ENCODE data around the gene KCNJ5.

The KCNJ5 gene

GRCh38 chr11:128893578-128894285 is 2.6 kb downstream of the KCNJ5 start:
- Histone ChIP-seq H3K27ac (ENCODE audit: low read depth, low read length) (no peak overlapping the region), H3K9ac (ENCODE audit: low read length) (no peak overlapping the region), H3K4me3 (ENCODE audit: insufficient read depth, low read length, poor library complexity, severe bottlenecking) (no peak overlapping the region), H3K9me2 (replicated peaks; ENCODE audit: insufficient read depth, low read length) (no peaks in the 10 kb centered on the region), H3F3A (ENCODE audit: insufficient read depth) (no peaks in the 10 kb centered on the region), H3K9me3 (ENCODE audit: insufficient read depth, low read length) (no peaks in the 10 kb centered on the region), H3K4me2 (ENCODE audit: low read depth, low read length, poor library complexity, severe bottlenecking) (no peak overlapping the region), H3K79me2 (ENCODE audit: insufficient read depth, low read length) (no peaks in the 10 kb centered on the region), H4K20me1 (ENCODE audit: low read depth, low read length) (no peaks in the 10 kb centered on the region), H2AFZ (ENCODE audit: low read depth, low read length, severe bottlenecking) (no peak overlapping the region), H3K27me3 (ENCODE audit: low read length) (no peaks in the 10 kb centered on the region), H3K36me3 (ENCODE audit: low read length) (no peaks in the 10 kb centered on the region)
- TF ChIP-seq EZH2phosphoT487 (conservative IDR thresholded peaks at IDR 0.05; ENCODE audit: low read length) (no peak), CTCF (IDR thresholded peaks at IDR 0.05; ENCODE audit: insufficient read depth, low read length, poor library complexity, severe bottlenecking) (no peak)

GRCh38 chr11:128894286-128894681 is 3.1 kb downstream of the KCNJ5 start:
- Histone ChIP-seq H3K4me2 (ENCODE audit: low read depth, low read length, poor library complexity, severe bottlenecking) (no peak overlapping the region), H3F3A (ENCODE audit: insufficient read depth) (no peaks in the 10 kb centered on the region), H4K20me1 (ENCODE audit: low read depth, low read length) (no peaks in the 10 kb centered on the region), H3K9me2 (replicated peaks; ENCODE audit: insufficient read depth, low read length) (no peaks in the 10 kb centered on the region), H2AFZ (ENCODE audit: low read depth, low read length, severe bottlenecking) (no peak overlapping the region), H3K79me2 (ENCODE audit: insufficient read depth, low read length) (no peaks in the 10 kb centered on the region), H3K9ac (ENCODE audit: low read length) (no peak overlapping the region), H3K36me3 (ENCODE audit: low read length) (no peaks in the 10 kb centered on the region), H3K4me3 (ENCODE audit: insufficient read depth, low read length, poor library complexity, severe bottlenecking) (no peak overlapping the region), H3K9me3 (ENCODE audit: insufficient read depth, low read length) (no peaks in the 10 kb centered on the region), H3K27me3 (ENCODE audit: low read length) (no peaks in the 10 kb centered on the region), H3K27ac (ENCODE audit: low read depth, low read length) (no peak overlapping the region)
- TF ChIP-seq CTCF (IDR thresholded peaks at IDR 0.05; ENCODE audit: insufficient read depth, low read length, poor library complexity, severe bottlenecking) = no peak
- TF ChIP-seq EZH2phosphoT487 (conservative IDR thresholded peaks at IDR 0.05; ENCODE audit: low read length) = no peak

DNA sequence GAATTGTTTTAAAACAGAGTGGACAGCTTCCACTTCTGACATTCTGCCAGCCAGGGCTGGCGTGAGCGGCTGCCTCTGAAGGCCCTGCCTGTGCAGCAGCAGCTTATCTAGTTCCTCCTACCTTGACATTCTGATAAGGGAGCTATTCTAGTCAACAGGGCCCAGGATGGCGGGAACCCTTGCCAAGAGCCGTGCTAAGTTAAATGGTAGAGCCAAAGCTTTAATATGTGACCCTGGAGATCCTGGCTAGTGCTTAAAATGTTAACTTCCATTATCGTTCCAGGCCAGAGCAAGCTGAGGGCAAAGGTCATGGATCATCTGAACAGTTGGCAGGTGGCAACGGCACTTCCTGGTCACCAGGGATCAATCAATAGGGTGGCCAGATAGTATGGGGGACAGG is 3.5 kb downstream of the KCNJ5 start:
- Histone ChIP-seq H3K9ac (ENCODE audit: low read length) (no peak overlapping the region), H3K27ac (ENCODE audit: low read depth, low read length) (no peak overlapping the region), H3K4me2 (ENCODE audit: low read depth, low read length, poor library complexity, severe bottlenecking) (no peak overlapping the region), H3K79me2 (ENCODE audit: insufficient read depth, low read length) (no peaks in the 10 kb centered on the region), H4K20me1 (ENCODE audit: low read depth, low read length) (no peaks in the 10 kb centered on the region), H3F3A (ENCODE audit: insufficient read depth) (no peaks in the 10 kb centered on the region), H3K4me3 (ENCODE audit: insufficient read depth, low read length, poor library complexity, severe bottlenecking) (no peak overlapping the region), H3K9me3 (ENCODE audit: insufficient read depth, low read length) (no peaks in the 10 kb centered on the region), H3K36me3 (ENCODE audit: low read length) (no peaks in the 10 kb centered on the region), H3K27me3 (ENCODE audit: low read length) (no peaks in the 10 kb centered on the region), H2AFZ (ENCODE audit: low read depth, low read length, severe bottlenecking) (no peak overlapping the region), H3K9me2 (replicated peaks; ENCODE audit: insufficient read depth, low read length) (no peaks in the 10 kb centered on the region)
- no peak for TF ChIP-seq CTCF (IDR thresholded peaks at IDR 0.05; ENCODE audit: insufficient read depth, low read length, poor library complexity, severe bottlenecking)
- TF ChIP-seq EZH2phosphoT487 (conservative IDR thresholded peaks at IDR 0.05; ENCODE audit: low read length) = no peak
